ENCODE results near the gene IMP3.

DNA sequence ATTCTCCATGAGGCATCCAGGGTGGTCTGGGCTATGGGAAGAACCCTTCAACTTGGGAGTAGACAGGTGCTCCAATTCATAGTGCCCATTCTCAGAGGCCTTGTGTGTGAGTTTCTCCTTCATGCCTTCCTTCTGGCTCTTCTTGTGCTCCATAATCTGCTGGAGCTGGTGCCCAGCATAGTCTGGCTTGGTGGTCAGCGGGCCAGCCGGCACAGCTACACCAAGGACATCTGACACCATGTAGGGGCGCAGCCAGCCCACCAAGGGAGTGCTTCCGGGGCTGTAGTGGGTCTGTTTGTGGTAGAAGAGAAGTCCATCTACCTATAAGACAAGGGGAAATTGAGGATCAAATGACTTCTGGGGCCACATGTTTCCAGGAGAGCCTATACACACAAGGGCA lies 41.7 kb downstream of the IMP3 start:
- TF ChIP-seq, protein P1, sequence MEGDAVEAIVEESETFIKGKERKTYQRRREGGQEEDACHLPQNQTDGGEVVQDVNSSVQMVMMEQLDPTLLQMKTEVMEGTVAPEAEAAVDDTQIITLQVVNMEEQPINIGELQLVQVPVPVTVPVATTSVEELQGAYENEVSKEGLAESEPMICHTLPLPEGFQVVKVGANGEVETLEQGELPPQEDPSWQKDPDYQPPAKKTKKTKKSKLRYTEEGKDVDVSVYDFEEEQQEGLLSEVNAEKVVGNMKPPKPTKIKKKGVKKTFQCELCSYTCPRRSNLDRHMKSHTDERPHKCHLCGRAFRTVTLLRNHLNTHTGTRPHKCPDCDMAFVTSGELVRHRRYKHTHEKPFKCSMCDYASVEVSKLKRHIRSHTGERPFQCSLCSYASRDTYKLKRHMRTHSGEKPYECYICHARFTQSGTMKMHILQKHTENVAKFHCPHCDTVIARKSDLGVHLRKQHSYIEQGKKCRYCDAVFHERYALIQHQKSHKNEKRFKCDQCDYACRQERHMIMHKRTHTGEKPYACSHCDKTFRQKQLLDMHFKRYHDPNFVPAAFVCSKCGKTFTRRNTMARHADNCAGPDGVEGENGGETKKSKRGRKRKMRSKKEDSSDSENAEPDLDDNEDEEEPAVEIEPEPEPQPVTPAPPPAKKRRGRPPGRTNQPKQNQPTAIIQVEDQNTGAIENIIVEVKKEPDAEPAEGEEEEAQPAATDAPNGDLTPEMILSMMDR (IDR thresholded peaks at IDR 0.05) = no peak
- TF ChIP-seq POLR2A (IDR thresholded peaks at IDR 0.05) = no peak

All from uterus (tissue), 2 donors.